Measurements from ENCODE around the gene OR52B6. TPM values are rescaled to one million over a fixed set of nuclear protein-coding genes. Genes with fewer than 3 reads are reported as not detected.
"Not testable (repeated sequence)": the region's sequence is repeated elsewhere in the genome, so short reads cannot be mapped to it uniquely, and the experiment has no call there.

OR52B6 gene
- not detected for total RNA-seq
- long read RNA-seq: 0 reads

GRCh38 chr11:5580577-5580976 lies at the start of gene OR52B6:
OR52B6 (plus strand) TSS chr11:5580877; CDS start chr11:5580877, 0 bp downstream.
- ATAC-seq: no peak
- DNase-seq (ENCODE audit: missing footprints): no peak
- intact Hi-C loops (cut with DNase I): no loop called here

DNA sequence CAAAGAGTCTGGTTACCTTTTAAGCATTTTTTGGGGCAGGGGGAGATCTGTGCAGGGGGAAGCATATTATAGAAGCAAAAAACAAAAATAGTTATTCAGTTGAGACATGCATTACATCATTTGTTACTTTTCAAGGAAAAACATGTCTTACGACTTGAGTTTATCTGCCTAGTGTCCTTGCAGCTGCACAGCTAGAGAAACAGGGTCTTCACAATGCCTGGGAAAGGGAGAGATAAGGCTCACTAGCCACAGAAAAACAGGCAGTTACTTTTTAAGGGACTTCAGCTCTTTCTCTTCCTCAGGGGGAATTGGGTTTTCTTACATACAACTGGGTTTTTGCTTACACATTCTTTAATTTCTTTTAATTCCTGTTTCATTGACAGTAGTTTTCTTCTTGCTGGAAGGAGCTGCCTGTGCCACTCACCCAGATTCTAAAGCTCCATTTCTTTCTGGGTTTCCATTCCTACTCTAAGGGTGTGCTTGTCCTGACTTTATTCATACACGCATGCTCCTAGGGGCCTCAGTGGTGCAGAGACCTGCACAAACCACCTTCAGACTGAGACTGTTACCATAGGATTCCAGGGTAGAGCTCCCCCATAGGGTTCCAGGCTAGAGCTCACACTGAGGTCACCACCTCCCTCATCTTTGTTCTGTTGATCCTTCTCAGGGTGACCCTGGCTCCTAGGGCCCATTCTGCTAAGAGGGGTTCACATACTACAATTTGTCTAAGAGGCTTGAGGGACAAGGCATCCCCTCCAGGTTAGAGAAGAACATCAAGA lies 49.4 kb upstream of the OR52B6 start:
- DNase-seq (ENCODE audit: missing footprints) (no peak), ATAC-seq (no peak)
- intact Hi-C loops (cut with DNase I): no loop called here

- no peak for ATAC-seq
- intact Hi-C loops (cut with DNase I): no loop called here
Measured at GRCh38 chr11:5534046-5534445, 46.6 kb upstream of the OR52B6 start.

GRCh38 chr11:5536482-5536881 lies 44.2 kb upstream of the OR52B6 start:
- ATAC-seq (no peak), DNase-seq (ENCODE audit: missing footprints) (no peak)

More at GRCh38 chr11:5534046-5534445, 46.6 kb upstream of the OR52B6 start:
- no peak for DNase-seq (ENCODE audit: missing footprints)

DNA sequence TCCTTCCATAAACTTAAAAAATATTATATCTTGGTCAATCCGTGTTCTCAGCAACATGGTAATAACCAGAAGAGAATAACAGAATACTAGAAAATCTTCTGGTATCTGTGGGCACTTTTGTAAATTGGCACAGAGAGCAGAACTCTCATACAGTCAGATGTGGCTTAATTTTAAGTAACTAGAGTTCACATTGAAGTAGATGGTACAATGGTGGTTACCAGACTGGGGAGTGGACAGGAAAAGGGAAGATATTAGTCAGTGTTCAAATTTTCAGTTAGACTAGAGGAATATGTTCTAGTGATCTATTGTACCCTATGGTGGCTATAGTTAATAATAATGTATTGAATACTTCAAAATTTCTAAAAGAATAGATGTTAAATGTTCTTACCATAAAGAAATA lies 39.2 kb upstream of the OR52B6 start:
- no peak for ATAC-seq
- intact Hi-C loops (cut with DNase I): no loop called here
- no peak for DNase-seq (ENCODE audit: missing footprints)

More at GRCh38 chr11:5536482-5536881, 44.2 kb upstream of the OR52B6 start:
- intact Hi-C loops (cut with DNase I): no loop called here

- intact Hi-C loops (cut with DNase I): no loop called here
- ATAC-seq: no peak
- DNase-seq (ENCODE audit: missing footprints): no peak
Measured at GRCh38 chr11:5546457-5546856, 34.2 kb upstream of the OR52B6 start.

DNA sequence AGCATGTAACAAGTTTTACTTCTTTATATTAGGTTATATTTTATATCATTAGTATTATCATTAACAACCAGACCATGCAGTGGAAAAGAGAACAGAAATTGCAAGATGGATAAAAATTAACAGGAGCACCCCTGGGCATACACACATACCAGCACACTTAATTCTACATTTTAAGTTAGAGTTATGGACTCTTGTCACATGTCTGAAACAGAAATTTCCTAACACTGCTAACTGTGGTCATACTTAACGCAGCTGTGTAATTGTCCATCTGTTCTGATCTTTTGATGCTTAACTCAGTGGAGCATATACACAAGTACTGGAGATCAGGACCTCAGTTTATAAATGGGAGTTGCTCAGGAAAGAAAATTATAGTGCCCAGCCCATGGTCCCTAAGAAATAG lies 32.7 kb upstream of the OR52B6 start:
- no peak for ATAC-seq
- no peak for DNase-seq (ENCODE audit: missing footprints)
- intact Hi-C loops (cut with DNase I): no loop called here

GRCh38 chr11:5548440-5548839 lies 32.2 kb upstream of the OR52B6 start, which contains the start of gene OR52H1:
OR52H1 (minus strand) TSS chr11:5548540; CDS start chr11:5545505, 3,035 bp downstream.
- ATAC-seq (no peak), DNase-seq (ENCODE audit: missing footprints) (no peak)
- intact Hi-C loops (cut with DNase I): no loop called here

GRCh38 chr11:5550440-5551095 lies 30.1 kb upstream of the OR52B6 start:
- intact Hi-C loops (cut with DNase I): no loop called here
- ATAC-seq: no peak

DNA sequence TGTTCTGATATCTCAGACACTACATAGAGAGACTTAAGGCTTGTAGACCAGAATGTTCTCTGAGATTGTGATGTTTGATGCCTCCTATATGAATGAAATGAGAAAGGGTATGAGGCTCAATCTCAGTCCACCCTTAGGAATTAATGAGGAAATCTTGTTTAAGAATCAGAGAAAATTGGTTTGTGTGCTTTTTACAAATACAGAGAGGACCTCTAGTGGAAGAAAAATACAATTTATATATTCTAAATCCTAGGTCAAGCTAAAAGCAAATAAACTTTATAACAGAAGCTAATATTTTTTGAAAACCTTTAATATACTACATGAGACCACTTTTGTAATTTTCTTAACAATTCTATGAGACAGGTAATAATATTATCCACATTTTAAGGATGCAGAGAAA lies 27.3 kb upstream of the OR52B6 start:
- ATAC-seq: no peak
- intact Hi-C loops (cut with DNase I): loop anchor here (2.0 kb wide), 1 partner anchor 77 kb away; no protein-coding TSS in a partner anchor
- no peak for DNase-seq (ENCODE audit: missing footprints)

More at GRCh38 chr11:5550440-5551095, 30.1 kb upstream of the OR52B6 start:
- DNase-seq (ENCODE audit: missing footprints): no peak

DNA sequence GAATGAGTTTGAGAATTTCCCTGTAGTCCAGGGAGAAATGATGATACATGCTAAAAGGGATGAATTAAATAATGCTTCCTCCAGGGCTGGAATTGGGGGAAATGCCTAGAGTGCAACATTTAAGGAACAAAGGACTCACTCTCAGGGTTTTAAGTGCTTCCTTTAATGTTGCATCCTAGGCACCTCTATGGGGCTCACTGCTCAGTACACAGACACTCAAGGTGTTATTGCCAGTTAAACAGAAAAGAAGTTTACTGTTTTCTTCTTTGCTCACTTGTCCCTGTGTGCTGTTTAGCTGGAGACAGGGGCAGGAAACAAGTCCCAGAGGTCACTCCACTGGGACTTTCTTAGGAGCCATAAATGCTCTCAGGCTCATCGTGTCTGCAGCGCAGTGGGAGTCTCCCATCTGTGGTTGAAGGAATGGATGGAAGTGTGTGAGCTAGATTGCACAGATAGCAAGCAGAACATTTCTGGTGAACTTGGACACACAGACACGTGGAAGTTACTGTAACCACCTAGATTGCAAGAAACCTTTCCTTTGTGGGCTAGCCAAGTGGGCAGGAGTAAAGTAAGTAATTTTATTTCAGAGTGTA lies 24.0 kb upstream of the OR52B6 start:
- intact Hi-C loops (cut with DNase I): no loop called here
- DNase-seq (ENCODE audit: missing footprints) (no peak), ATAC-seq (no peak)

GRCh38 chr11:5557751-5558150 lies 22.9 kb upstream of the OR52B6 start:
- DNase-seq (ENCODE audit: missing footprints) (no peak), ATAC-seq (no peak)
- intact Hi-C loops (cut with DNase I): no loop called here

DNA sequence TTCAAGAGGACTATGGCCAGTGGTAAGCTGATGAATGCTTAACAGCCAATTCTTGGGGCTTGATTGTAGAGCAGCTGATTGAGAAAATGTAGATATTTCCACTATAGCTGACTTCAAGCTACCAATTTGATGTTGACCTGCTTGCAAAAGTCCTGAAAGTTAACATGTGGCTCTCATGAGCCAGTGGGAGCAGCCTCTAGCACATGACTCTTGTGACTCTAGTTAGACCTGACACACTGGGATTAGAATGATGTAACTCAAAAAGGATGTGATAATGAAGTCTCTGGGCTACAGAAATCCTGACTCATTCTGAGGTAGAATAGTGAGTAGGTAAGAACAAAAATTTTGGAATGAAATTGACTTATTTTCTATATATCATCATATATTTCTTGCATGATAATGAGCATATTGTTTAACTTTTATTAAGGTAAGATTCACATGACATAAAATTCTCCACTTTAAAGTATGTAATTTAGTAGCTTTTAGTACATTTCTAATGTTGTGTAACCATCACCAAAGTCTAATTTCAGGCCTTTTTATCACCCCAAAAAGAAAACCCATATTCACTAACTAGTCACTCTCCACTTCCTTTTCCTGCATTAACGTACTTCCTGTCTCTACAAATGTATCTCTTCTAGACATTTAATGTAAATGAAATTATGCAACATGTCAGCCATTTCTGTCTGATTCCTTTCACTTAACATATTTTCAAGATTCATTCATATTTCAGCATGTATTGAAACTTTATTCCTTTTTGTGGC lies 16.2 kb upstream of the OR52B6 start:
- no peak for DNase-seq (ENCODE audit: missing footprints)
- intact Hi-C loops (cut with DNase I): no loop called here
- ATAC-seq: no peak

DNA sequence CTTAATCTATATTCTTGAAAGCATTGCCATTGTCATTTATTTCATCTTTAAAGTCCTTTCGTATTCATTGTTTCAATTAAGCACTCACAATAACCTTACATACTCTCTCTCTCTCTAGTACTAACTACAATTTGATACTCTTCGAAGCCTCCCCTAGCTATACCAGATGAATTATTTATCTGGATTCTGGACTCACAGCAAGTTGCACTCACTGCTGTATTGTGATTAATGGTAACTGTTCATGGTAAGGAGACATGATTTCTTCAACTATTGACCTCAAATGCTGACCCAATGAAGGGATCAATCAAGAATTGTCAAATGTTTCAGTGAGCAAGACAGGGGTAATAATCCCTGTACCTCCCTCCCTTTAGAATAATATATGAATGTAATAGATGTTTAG lies 6.0 kb upstream of the OR52B6 start:
- DNase-seq (ENCODE audit: missing footprints): no peak
- intact Hi-C loops (cut with DNase I): no loop called here
- no peak for ATAC-seq

DNA sequence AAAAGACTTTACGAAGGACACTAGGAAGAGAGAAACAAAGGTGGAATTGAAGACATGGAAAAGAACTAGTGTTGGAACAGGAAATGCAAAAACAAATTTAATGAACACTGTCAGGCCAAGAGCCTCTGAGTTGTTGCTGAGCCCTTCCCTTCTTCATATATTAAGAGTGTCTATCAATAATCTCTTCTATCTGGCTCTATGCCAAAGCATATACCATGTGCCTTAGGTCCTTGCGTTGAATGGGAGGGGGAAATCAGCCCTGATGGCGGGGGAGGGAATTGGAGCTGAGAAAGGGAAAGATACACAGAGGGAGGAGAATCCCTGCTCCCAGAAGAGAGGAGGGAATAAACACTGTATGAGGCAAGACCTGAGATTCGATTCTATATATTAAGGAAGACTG lies 5.5 kb upstream of the OR52B6 start:
- intact Hi-C loops (cut with DNase I): no loop called here
- no peak for ATAC-seq
- no peak for DNase-seq (ENCODE audit: missing footprints)

GRCh38 chr11:5577101-5577500 lies 3.6 kb upstream of the OR52B6 start:
- ATAC-seq (no peak), DNase-seq (ENCODE audit: missing footprints) (no peak)
- intact Hi-C loops (cut with DNase I): no loop called here

- ATAC-seq (no peak), DNase-seq (ENCODE audit: missing footprints) (no peak)
- intact Hi-C loops (cut with DNase I): no loop called here
Measured at GRCh38 chr11:5581014-5581413, 337 bp downstream of the OR52B6 start.

- ATAC-seq; intact Hi-C loops (cut with DNase I); DNase-seq (ENCODE audit: missing footprints): not testable (repeated sequence)
Measured at GRCh38 chr11:5584458-5584857, 3.8 kb downstream of the OR52B6 start.

DNA sequence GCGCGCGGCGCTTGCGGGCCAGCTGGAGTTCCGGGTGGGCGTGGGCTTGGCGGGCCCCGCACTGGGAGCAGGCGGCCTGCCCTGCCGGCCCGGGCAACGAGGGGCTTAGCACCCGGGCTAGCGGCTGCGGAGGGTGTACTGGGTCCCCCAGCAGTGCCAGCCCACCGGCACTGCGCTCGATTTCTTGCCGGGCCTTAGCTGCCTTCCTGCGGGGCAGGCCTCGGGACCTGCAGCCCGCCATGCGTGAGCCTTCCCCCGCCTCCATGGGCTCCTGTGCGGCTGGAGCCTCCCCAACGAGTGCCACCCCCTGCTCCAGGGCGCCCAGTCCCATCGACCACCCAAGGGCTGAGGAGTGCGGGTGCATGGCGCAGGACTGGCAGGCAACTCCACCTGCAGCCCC lies 9.2 kb downstream of the OR52B6 start:
- intact Hi-C loops (cut with DNase I): loop anchor here (10.0 kb wide), 1 partner anchor 215 kb away; the partner anchor contains the start of gene OR52N2

More for the DNA sequence above, 9.2 kb downstream of the OR52B6 start:
- DNase-seq (ENCODE audit: missing footprints); ATAC-seq: not testable (repeated sequence)
